Kidney capillary endothelial cell (primary cell): ENCODE results near the gene ZNF514.
"Not testable (repeated sequence)": the region's sequence is repeated elsewhere in the genome, so short reads cannot be mapped to it uniquely, and the experiment has no call there.

Experiments
- DNase-seq: peaks from one replicate; pipeline ENCODE4 v3.0.0-alpha.2; 2018; ENCODE audit warnings: low spot score

ZNF514 gene

GRCh38 chr2:95122197-95122551 lies 37.5 kb downstream of the ZNF514 start:
- no peak for DNase-seq

GRCh38 chr2:95121407-95122196 lies 38.0 kb downstream of the ZNF514 start, which contains the start of gene MRPS5:
MRPS5 (minus strand) TSS chr2:95121808; CDS start chr2:95121791, 17 bp downstream.
- peak; percentile 55 for DNase-seq

- peak; percentile 3 for DNase-seq
Observed at GRCh38 chr2:95121093-95121406, 38.6 kb downstream of the ZNF514 start.

GRCh38 chr2:95115418-95115817 lies 44.2 kb downstream of the ZNF514 start:
- peak; percentile 42 for DNase-seq

GRCh38 chr2:95113464-95113863 lies 46.2 kb downstream of the ZNF514 start:
- DNase-seq, result no peak

DNA sequence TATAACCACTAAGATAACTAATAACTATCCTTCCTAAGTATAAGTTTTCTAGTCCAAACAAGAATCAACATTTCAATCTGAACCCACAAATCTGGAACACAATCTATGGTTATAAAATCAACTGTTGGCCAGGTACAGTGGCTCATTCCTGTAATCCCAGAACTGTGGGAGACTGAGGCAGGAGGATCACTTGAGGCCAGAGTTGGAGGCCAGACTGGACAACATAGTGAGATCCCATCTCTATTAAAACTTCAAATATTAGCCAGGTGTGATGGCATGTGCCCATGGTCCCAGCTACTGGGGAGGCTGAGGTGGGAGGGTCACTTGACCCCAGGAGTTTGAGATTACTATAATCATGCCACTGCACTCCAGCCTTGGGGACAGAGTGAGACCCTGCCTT lies 49.3 kb downstream of the ZNF514 start:
- no peak for DNase-seq

- no peak for DNase-seq
Observed at GRCh38 chr2:95109260-95109659, 50.4 kb downstream of the ZNF514 start.

- DNase-seq, result no peak
Observed at GRCh38 chr2:95106081-95106480, 53.6 kb downstream of the ZNF514 start.

DNA sequence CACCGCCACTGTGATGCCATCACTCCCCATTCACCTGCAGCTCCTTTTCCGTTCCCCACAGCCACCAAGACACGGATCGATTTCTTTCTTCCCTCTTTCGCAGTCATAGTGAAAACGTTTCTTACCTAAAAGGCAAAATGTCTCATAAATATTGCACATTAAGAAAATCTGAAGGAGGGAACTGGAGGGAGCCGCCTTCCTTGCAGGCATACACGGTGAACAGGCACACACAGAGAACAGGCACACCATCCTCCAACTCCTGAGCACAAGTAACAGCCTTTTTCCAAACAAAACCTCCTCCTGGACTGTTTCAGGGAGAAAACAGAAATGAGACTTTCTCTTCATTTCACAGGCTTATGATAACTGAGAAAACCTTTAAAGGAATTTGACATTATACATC lies 55.0 kb downstream of the ZNF514 start:
- no peak for DNase-seq

GRCh38 chr2:95099910-95100309 lies 59.7 kb downstream of the ZNF514 start:
- no peak for DNase-seq

DNA sequence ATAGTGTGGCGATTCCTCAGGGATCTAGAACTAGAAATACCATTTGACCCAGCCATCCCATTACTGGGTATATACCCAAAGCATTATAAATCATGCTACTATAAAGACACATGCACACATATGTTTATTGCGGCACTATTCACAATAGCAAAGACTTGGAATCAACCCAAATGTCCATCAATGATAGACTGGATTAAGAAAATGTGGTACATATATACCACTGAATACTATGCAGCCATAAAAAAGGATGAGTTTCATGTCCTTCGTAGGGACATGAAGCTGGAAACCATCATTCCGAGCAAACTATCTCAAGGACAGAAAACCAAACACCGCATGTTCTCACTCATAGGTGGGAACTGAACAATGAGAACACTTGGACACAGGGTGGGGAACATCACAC lies 61.4 kb downstream of the ZNF514 start:
- not testable (repeated sequence) for DNase-seq
